ENCODE data around the gene SHFL. TPM values are rescaled to one million over a fixed set of nuclear protein-coding genes. Genes with fewer than 3 reads are reported as not detected.

SHFL gene
- total RNA-seq, 1 donor: 18.4 TPM

DNA sequence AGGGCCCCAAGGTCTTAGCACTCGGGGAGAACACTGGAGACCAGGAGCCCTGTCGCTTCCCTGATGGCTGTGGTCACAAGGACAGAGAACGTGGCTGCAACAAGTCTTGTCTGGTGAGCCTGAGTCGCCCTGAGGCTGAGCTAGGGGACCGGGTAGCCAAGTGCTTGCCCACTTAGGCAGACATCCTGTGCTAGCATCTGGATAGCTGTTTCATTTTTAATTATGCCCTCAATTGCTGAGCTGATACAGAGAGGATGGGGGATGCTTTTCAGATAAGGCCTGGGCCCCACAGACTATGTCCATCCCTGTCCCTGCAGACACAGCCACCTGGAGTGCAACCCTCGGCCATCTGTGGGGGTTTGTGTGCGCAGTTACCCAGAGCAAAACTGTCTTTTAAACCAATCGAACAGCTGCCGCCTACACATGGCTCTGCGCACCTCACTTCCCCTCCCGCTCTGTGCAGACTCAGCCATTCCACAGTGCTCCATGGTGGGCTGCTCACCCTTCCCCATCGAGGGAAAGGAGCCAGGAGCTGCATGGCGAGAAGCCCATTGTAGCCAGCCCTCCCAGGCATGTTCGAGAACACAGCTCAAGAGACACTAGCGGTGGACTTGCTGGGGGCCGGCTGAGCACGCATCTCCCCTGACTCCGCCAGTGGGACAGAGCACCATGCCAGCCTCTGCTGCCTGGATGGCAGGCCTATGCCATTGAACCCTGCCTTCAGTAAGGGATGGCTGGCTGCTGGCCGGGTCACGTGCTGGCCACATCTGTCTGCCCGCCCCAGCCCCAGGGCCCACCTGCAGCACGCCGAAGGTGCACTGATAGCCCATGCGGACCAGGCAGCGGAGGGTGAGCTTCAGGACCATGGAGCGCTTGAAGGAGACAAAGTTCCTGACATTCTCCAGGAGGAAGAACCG is 53.0 kb downstream of the SHFL start:
- DNase-seq (ENCODE audit: low read depth): no peak
- no peak overlapping the region for H3K4me3 ChIP-seq (ENCODE audit: low read depth, low read length)
- TF ChIP-seq CTCF (IDR thresholded peaks at IDR 0.05; ENCODE audit: insufficient read depth, low read length): no peak

- TF ChIP-seq CTCF (IDR thresholded peaks at IDR 0.05; ENCODE audit: insufficient read depth, low read length): no peak
- DNase-seq (ENCODE audit: low read depth): no peak
- H3K4me3 ChIP-seq (ENCODE audit: low read depth, low read length): no peak overlapping the region
Observed at GRCh38 chr19:10139952-10140351, 53.8 kb downstream of the SHFL start.

- no peak for TF ChIP-seq CTCF (IDR thresholded peaks at IDR 0.05; ENCODE audit: insufficient read depth, low read length)
- H3K4me3 ChIP-seq (ENCODE audit: low read depth, low read length): no peak overlapping the region
- no peak for DNase-seq (ENCODE audit: low read depth)
Observed at GRCh38 chr19:10141479-10141878, 55.4 kb downstream of the SHFL start.

DNA sequence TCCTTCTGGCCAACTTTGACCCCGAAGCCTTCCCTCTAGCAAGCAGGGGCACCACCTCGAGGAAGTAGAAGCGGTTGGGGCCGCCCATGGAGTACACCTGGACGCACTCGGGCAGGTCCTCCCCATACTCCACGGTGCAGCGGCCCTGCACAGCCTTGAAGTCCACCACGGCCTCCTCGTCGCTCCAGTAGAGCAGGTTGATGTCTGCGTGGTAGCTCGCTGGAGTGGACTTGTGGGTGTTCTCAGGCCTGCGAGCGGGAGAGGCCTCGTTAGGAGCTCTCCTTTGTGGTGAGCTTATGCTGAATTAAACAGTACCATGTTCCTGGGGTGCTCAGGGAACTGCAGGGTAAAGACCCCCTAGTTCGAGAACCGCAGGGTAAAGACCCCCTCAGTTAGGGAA is 55.9 kb downstream of the SHFL start:
- H3K4me3 ChIP-seq (ENCODE audit: low read depth, low read length): no peak overlapping the region

More for the DNA sequence above, 55.9 kb downstream of the SHFL start:
- no peak for TF ChIP-seq CTCF (IDR thresholded peaks at IDR 0.05; ENCODE audit: insufficient read depth, low read length)
- DNase-seq (ENCODE audit: low read depth): no peak

Small RNA genes lying within 50 kb of the gene (small RNA-seq; reads per million reads assigned to genes)
- not detected for gene MIR5589
- gene SNORD105: 28.9 reads per million, percentile 96 among the genes with 10 or more reads in this experiment
- 353 reads per million, percentile 99 among the genes with 10 or more reads in this experiment for gene SNORD105B

Other genes with a start within 250 kb of the SHFL start
- gene OLFM2, start 149.8 kb upstream of the SHFL start, total RNA-seq (ENCODE audit: low replicate concordance): 0.82 and 16.0 TPM in 2 replicates
- gene COL5A3, start 75.8 kb upstream of the SHFL start, total RNA-seq (ENCODE audit: low replicate concordance): 4.1 and 5.2 TPM in 2 replicates
- gene RDH8, start 72.8 kb upstream of the SHFL start, total RNA-seq (ENCODE audit: low replicate concordance): not detected in 2 replicates
- 0.09 and 0.90 TPM in 2 replicates for gene ANGPTL6, start 16.4 kb downstream of the SHFL start, total RNA-seq (ENCODE audit: low replicate concordance)
- gene PPAN, start 20.0 kb downstream of the SHFL start, total RNA-seq (ENCODE audit: low replicate concordance): 7.8 and 21.8 TPM in 2 replicates
- gene P2RY11, start 25.4 kb downstream of the SHFL start, total RNA-seq (ENCODE audit: low replicate concordance): 0.33 and 3.0 TPM in 2 replicates
- gene EIF3G, start 33.6 kb downstream of the SHFL start, total RNA-seq (ENCODE audit: low replicate concordance): 120 and 193 TPM in 2 replicates
- gene DNMT1, start 108.6 kb downstream of the SHFL start, total RNA-seq (ENCODE audit: low replicate concordance): 72.9 and 116 TPM in 2 replicates
- gene S1PR2, start 145.0 kb downstream of the SHFL start, total RNA-seq (ENCODE audit: low replicate concordance): 9.7 and 44.6 TPM in 2 replicates
- gene MRPL4, start 165.9 kb downstream of the SHFL start, total RNA-seq (ENCODE audit: low replicate concordance): 23.1 and 33.9 TPM in 2 replicates
- 6.5 and 45.7 TPM in 2 replicates for gene ICAM1, start 184.8 kb downstream of the SHFL start, total RNA-seq (ENCODE audit: low replicate concordance)
- gene ICAM4, start 200.6 kb downstream of the SHFL start, total RNA-seq (ENCODE audit: low replicate concordance): 0.27 and 0.98 TPM in 2 replicates
- 1.2 and 4.4 TPM in 2 replicates for gene ICAM5, start 203.6 kb downstream of the SHFL start, total RNA-seq (ENCODE audit: low replicate concordance)
- gene ZGLP1, start 223.5 kb downstream of the SHFL start, total RNA-seq (ENCODE audit: low replicate concordance): 0.16 and 0.63 TPM in 2 replicates
- gene FDX2, start 229.7 kb downstream of the SHFL start, total RNA-seq (ENCODE audit: low replicate concordance): 15.1 and 97.6 TPM in 2 replicates
- 6.5 and 12.0 TPM in 2 replicates for gene RAVER1, start 247.2 kb downstream of the SHFL start, total RNA-seq (ENCODE audit: low replicate concordance)

Measured in fibroblast of the aortic adventitia (primary cell).